GM12891 (cell line): ENCODE data around the gene SCAPER.

Experiments
- PAX5 ChIP-seq: IDR thresholded peaks from 2 replicates; pipeline ENCODE4 v1.6.1; 2011; ENCODE audit warnings: low read length, moderate library complexity, mild to moderate bottlenecking; ENCODE audit not compliant: insufficient read depth, severe bottlenecking
- POLR2A ChIP-seq: IDR thresholded peaks from 2 replicates; pipeline ENCODE4 v1.6.1; 2011; ENCODE audit warnings: low read depth, low read length, control low read depth
- POLR2AphosphoS5 ChIP-seq: IDR thresholded peaks from 2 replicates; pipeline ENCODE4 v1.6.1; 2011; ENCODE audit warnings: low read depth, low read length, control low read depth
- POU2F2 ChIP-seq: IDR thresholded peaks from 2 replicates; pipeline ENCODE4 v1.6.1; 2011; ENCODE audit warnings: low read depth, mild to moderate bottlenecking, control low read depth, low read length, moderate library complexity
- SPI1 ChIP-seq: IDR thresholded peaks from 2 replicates; pipeline ENCODE4 v1.6.1; 2011; ENCODE audit warnings: low read depth, low read length, control low read depth
- TAF1 ChIP-seq: IDR thresholded peaks from 2 replicates; pipeline ENCODE4 v1.6.1; 2011; ENCODE audit warnings: low read depth, low read length, control low read depth

- TF ChIP-seq POLR2A (no peak), POLR2AphosphoS5 (no peak), TAF1 (no peak), POU2F2 (no peak), SPI1 (no peak), PAX5 (no peak)
Observed at GRCh38 chr15:76714950-76715349, 190.2 kb downstream of the SCAPER start.
